PC-9 (cell line): ENCODE results near the gene CHRNA3.

Experiments used
- CTCF ChIP-seq: fragments of 200-600 bp; sonication (generic); conservative IDR thresholded peaks from 2 replicates; pipeline ENCODE4 v1.6.1; 2017; ENCODE audit warnings: mixed run types, antibody characterized with exemption, mild to moderate bottlenecking, moderate library complexity
- EZH2 ChIP-seq: fragments of 200-600 bp; sonication (generic); IDR thresholded peaks from 2 replicates; pipeline ENCODE4 v1.8.0; 2017; ENCODE audit warnings: antibody characterized with exemption, low read depth

DNA sequence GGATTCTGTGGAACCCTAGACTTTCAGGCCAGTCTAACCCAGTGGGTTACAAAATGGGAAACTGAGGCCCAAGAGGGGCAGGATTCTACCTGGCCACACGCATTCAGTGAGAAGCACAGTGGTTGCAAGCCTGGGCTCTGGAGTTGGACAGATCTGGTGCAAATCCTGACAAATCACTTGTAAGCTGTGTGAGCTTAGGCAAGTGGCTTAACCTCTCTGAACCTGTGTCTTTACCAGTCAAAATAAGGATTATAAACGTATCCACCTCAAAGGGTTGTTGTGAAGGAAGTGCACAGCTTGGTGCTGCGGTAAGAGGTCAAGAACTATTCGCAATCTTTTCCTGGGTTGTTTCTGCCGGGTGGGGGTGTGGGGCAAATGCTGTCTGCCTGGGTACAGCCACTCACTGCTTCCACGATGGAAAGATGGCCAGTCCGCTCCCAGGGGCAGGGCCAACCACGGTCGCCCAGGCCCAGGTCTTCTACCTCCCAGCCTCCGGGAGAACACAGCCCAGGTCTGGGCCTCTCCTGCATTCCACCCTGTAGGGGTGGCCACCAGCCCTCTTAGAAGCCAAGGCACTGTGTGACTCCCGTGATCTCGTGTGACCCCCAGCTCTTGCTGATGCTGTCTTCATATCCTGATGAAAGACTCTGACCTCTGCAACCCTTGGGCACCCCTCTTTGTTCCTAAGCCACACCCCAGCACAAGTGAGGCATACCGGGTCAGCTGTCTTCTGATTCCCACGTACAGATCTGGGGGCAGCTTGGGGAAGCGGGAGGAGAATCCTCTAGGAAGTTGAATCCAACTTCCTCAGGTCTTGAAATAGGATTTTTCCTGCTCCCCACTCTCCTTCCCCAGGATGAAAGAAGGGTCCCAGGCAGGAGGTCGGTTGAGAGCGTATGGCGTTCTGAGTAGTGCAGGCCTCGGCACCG is 1.5 kb downstream of the CHRNA3 start:
- TF ChIP-seq CTCF (no peak), EZH2 (no peak)
